ENCODE measurements around the gene ULBP1.

GRCh38 chr6:149979293-149979692 is 15.6 kb downstream of the ULBP1 start:
- TF ChIP-seq CTCF (IDR thresholded peaks at IDR 0.05) (no peak), EZH2phosphoT487 (IDR thresholded peaks at IDR 0.05) (no peak), EZH2 (IDR thresholded peaks at IDR 0.05) (no peak)

Measured in neural progenitor cell (in vitro differentiated cells).